Kidney epithelial cell (primary cell): ENCODE results near the gene XYLT2. TPM values are rescaled to one million over a fixed set of nuclear protein-coding genes. Genes with fewer than 3 reads are reported as not detected.
"Not testable (repeated sequence)": the region's sequence is repeated elsewhere in the genome, so short reads cannot be mapped to it uniquely, and the experiment has no call there.

ENCODE experiments used
- DNase-seq: peaks from one replicate; pipeline ENCODE4 v3.0.0-alpha.2; 2010; ENCODE audit warnings: low read depth
- H3K27me3 ChIP-seq: 2 replicates; pipeline ENCODE4 v1.6.0; 2011; ENCODE audit warnings: low read length; ENCODE audit not compliant: control insufficient read depth, insufficient read depth
- H3K36me3 ChIP-seq: 2 replicates; pipeline ENCODE4 v1.5.1; 2011; ENCODE audit warnings: low read length; ENCODE audit not compliant: control insufficient read depth, insufficient read depth
- H3K4me3 ChIP-seq: 2 replicates; pipeline ENCODE4 v1.5.1; 2011; ENCODE audit warnings: low read depth, mild to moderate bottlenecking, control low read depth, low read length
- CTCF ChIP-seq: IDR thresholded peaks from 2 replicates; pipeline ENCODE4 v1.5.1; 2011; ENCODE audit warnings: mild to moderate bottlenecking, moderate library complexity, low read length, control low read depth, inconsistent platforms; ENCODE audit not compliant: insufficient read depth, poor library complexity, severe bottlenecking
- total RNA-seq: library from RNA; depleted of rRNA; stranded (reverse); fragments of >200 nt; gene quantifications from 2 replicates; pipeline ENCODE4 v1.2.3, GENCODE V29; 2015

XYLT2 gene
- total RNA-seq, 1 donor from 2014 or later = 30.2 TPM

- DNase-seq = no peak
- peaks cover 12% of the 10 kb centered on the region for H3K27me3 ChIP-seq
- no peak for TF ChIP-seq CTCF
Measured at GRCh38 chr17:50311112-50311460, 34.8 kb upstream of the XYLT2 start.

GRCh38 chr17:50311483-50311882 lies 34.4 kb upstream of the XYLT2 start:
- H3K27me3 ChIP-seq = peaks cover 12% of the 10 kb centered on the region
- no peaks in the 10 kb centered on the region for H3K36me3 ChIP-seq
- no peak for TF ChIP-seq CTCF
- no peak overlapping the region for H3K4me3 ChIP-seq
- DNase-seq = no peak

More at GRCh38 chr17:50311112-50311460, 34.8 kb upstream of the XYLT2 start:
- no peaks in the 10 kb centered on the region for H3K36me3 ChIP-seq
- H3K4me3 ChIP-seq = no peak overlapping the region

- H3K27me3 ChIP-seq = peaks cover 12% of the 10 kb centered on the region
Measured at GRCh38 chr17:50312308-50312707, 33.6 kb upstream of the XYLT2 start.

GRCh38 chr17:50314456-50315011 lies 31.4 kb upstream of the XYLT2 start:
- Histone ChIP-seq H3K4me3 (no peak overlapping the region), H3K27me3 (peaks cover 12% of the 10 kb centered on the region), H3K36me3 (no peaks in the 10 kb centered on the region)
- TF ChIP-seq CTCF = no peak
- no peak for DNase-seq

More at GRCh38 chr17:50312308-50312707, 33.6 kb upstream of the XYLT2 start:
- TF ChIP-seq CTCF = no peak
- Histone ChIP-seq H3K36me3 (no peaks in the 10 kb centered on the region), H3K4me3 (no peak overlapping the region)
- no peak for DNase-seq

- DNase-seq = no peak
- TF ChIP-seq CTCF = no peak
- Histone ChIP-seq H3K27me3 (peaks cover 11% of the 10 kb centered on the region), H3K36me3 (no peaks in the 10 kb centered on the region), H3K4me3 (no peak overlapping the region)
Measured at GRCh38 chr17:50316016-50316587, 29.8 kb upstream of the XYLT2 start.

GRCh38 chr17:50316660-50317059 lies 29.3 kb upstream of the XYLT2 start:
- not testable (repeated sequence) for DNase-seq, H3K27me3 ChIP-seq, H3K36me3 ChIP-seq, H3K4me3 ChIP-seq
